Panc1 (cell line): ENCODE data around the gene MND1. TPM values are rescaled to one million over a fixed set of nuclear protein-coding genes. Genes with fewer than 3 reads are reported as not detected.

Source experiments
- total RNA-seq: library from RNA; stranded (reverse); gene quantifications from one replicate; pipeline ENCODE4 v1.2.1, GENCODE V29; 2021; ENCODE audit not compliant: unreplicated experiment

MND1 gene
- total RNA-seq, 1 experiment from 2014 or later = 9.4 TPM

Other genes with a start within 250 kb of the MND1 start
- 18.9 TPM for gene TRIM2, start 140.2 kb upstream of the MND1 start, total RNA-seq
- 13.5 TPM for gene TMEM131L, start 121.7 kb downstream of the MND1 start, total RNA-seq